NCI-H1092 (cell line): Measurements from ENCODE around the gene CBX1.
"Not testable (repeated sequence)": the region's sequence is repeated elsewhere in the genome, so short reads cannot be mapped to it uniquely, and the experiment has no call there.

Experiments
- DNase-seq: peaks from one replicate; lab custom pipeline; 2025; lab: John Stamatoyannopoulos, UW

Gene CBX1

GRCh38 chr17:48123111-48123510, 21.8 kb upstream of the CBX1 start:
- no peak for DNase-seq

GRCh38 chr17:48122665-48123045, 21.4 kb upstream of the CBX1 start:
- no peak for DNase-seq

GRCh38 chr17:48121923-48122664, 20.8 kb upstream of the CBX1 start:
- no peak for DNase-seq

GRCh38 chr17:48113201-48113676, 12.0 kb upstream of the CBX1 start:
- DNase-seq = no peak

GRCh38 chr17:48111937-48112241, 10.6 kb upstream of the CBX1 start:
- no peak for DNase-seq

GRCh38 chr17:48110761-48111160, 9.5 kb upstream of the CBX1 start:
- DNase-seq = no peak

GRCh38 chr17:48107137-48108055, 6.1 kb upstream of the CBX1 start, which contains the start of gene SNX11:
TSS of gene SNX11 (plus strand) at chr17:48107766. CDS start at chr17:48112044, 4,278 bp downstream.
- peak; percentile 78 for DNase-seq

GRCh38 chr17:48106802-48107136, 5.5 kb upstream of the CBX1 start:
- DNase-seq = no peak

GRCh38 chr17:48104440-48104839, 3.2 kb upstream of the CBX1 start:
- no peak for DNase-seq

- peak; percentile 11 for DNase-seq
Measured at GRCh38 chr17:48102798-48103715, 1.8 kb upstream of the CBX1 start.

GRCh38 chr17:48102043-48102750, 919 bp upstream of the CBX1 start:
- DNase-seq = no peak

GRCh38 chr17:48100591-48101011, 677 bp downstream of the CBX1 start:
- peak; percentile 53 for DNase-seq

GRCh38 chr17:48100160-48100559, 1.1 kb downstream of the CBX1 start:
- no peak for DNase-seq

- DNase-seq = no peak
Measured at GRCh38 chr17:48095611-48096010, 5.7 kb downstream of the CBX1 start.

GRCh38 chr17:48093341-48094045, 7.8 kb downstream of the CBX1 start:
- DNase-seq = no peak

- DNase-seq = no peak
Measured at GRCh38 chr17:48084932-48085331, 16.3 kb downstream of the CBX1 start.

GRCh38 chr17:48081858-48082257, 19.4 kb downstream of the CBX1 start:
- DNase-seq = no peak

GRCh38 chr17:48077152-48077551, 24.1 kb downstream of the CBX1 start:
- DNase-seq = not testable (repeated sequence)

GRCh38 chr17:48074322-48075081, 26.8 kb downstream of the CBX1 start:
- peak; percentile 52 for DNase-seq

GRCh38 chr17:48073566-48074094, 27.6 kb downstream of the CBX1 start:
- DNase-seq = not testable (repeated sequence)
